Stimulated activated CD4-positive, alpha-beta T cell treated with anti-CD3 and anti-CD28 coated beads, Interleukin-1b, Interleukin-23, amount 100 ng/mL, for 1 hour (primary cell): ENCODE data around the gene WT1.
"Not testable (repeated sequence)": the region's sequence is repeated elsewhere in the genome, so short reads cannot be mapped to it uniquely, and the experiment has no call there.

ENCODE experiments used
- DNase-seq, 2 donors: peaks; one replicate each; pipeline ENCODE4 v3.0.0-alpha.2; 2020; ENCODE audit warnings: low read depth in 2 of 2

Gene WT1

GRCh38 chr11:32435511-32435941 is at the start of gene WT1:
WT1 (minus strand) TSS chr11:32435539.
- DNase-seq = no peak

- DNase-seq = no peak
Observed at GRCh38 chr11:32479291-32479690, 44.0 kb upstream of the WT1 start.

GRCh38 chr11:32478277-32478731 is 43.0 kb upstream of the WT1 start:
- DNase-seq = no peak

GRCh38 chr11:32473282-32473909 is 38.1 kb upstream of the WT1 start:
- no peak for DNase-seq

- no peak for DNase-seq
Observed at GRCh38 chr11:32472226-32472625, 36.9 kb upstream of the WT1 start.

- DNase-seq = not testable (repeated sequence)
Observed at GRCh38 chr11:32471544-32471943, 36.2 kb upstream of the WT1 start.

GRCh38 chr11:32469791-32470190 is 34.5 kb upstream of the WT1 start:
- no peak for DNase-seq

- no peak for DNase-seq
Observed at GRCh38 chr11:32466279-32466915, 31.1 kb upstream of the WT1 start.

- no peak for DNase-seq
Observed at GRCh38 chr11:32464078-32464477, 28.7 kb upstream of the WT1 start.

- no peak for DNase-seq
Observed at GRCh38 chr11:32462011-32462690, 26.8 kb upstream of the WT1 start.

- no peak for DNase-seq
Observed at GRCh38 chr11:32456864-32457263, 21.5 kb upstream of the WT1 start.

GRCh38 chr11:32454993-32455392 is 19.7 kb upstream of the WT1 start:
- no peak for DNase-seq

- DNase-seq = no peak
Observed at GRCh38 chr11:32451808-32452207, 16.5 kb upstream of the WT1 start.

- no peak for DNase-seq
Observed at GRCh38 chr11:32450372-32450771, 15.0 kb upstream of the WT1 start.

GRCh38 chr11:32448232-32448631 is 12.9 kb upstream of the WT1 start:
- DNase-seq = no peak

- DNase-seq = no peak
Observed at GRCh38 chr11:32447252-32447651, 11.9 kb upstream of the WT1 start.

GRCh38 chr11:32446227-32446626 is 10.9 kb upstream of the WT1 start:
- DNase-seq = no peak

GRCh38 chr11:32444186-32444585 is 8.8 kb upstream of the WT1 start:
- no peak for DNase-seq

- DNase-seq = no peak
Observed at GRCh38 chr11:32440916-32441315, 5.6 kb upstream of the WT1 start.

GRCh38 chr11:32440312-32440908 is 5.1 kb upstream of the WT1 start:
- DNase-seq = no peak

- no peak for DNase-seq
Observed at GRCh38 chr11:32439501-32440210, 4.3 kb upstream of the WT1 start.

- DNase-seq = no peak
Observed at GRCh38 chr11:32438866-32439489, 3.6 kb upstream of the WT1 start.
